Cardiac muscle cell (in vitro differentiated cells and primary cell): ENCODE results near the gene ARHGAP33. TPM values are rescaled to one million over a fixed set of nuclear protein-coding genes. Genes with fewer than 3 reads are reported as not detected.
A peak's percentile ranks its signal among the peaks of the same experiment; 100 is the strongest.

Experiments
- DNase-seq, 2 donors: peaks; one replicate each; pipeline versions ENCODE4 v3.0.0 to v3.0.0-alpha.2; 2010 to 2017; ENCODE audit warnings: low read depth in 1 of 2, low spot score in 1 of 2
- H3K27ac ChIP-seq: fragments of 200-600 bp; sonication (generic); 2 replicates; pipeline ENCODE4 v1.5.1; 2016
- H3K27me3 ChIP-seq: fragments of 200-600 bp; sonication (generic); 2 replicates; pipeline ENCODE4 v1.6.0; 2016; ENCODE audit warnings: control low read depth
- H3K36me3 ChIP-seq: fragments of 200-600 bp; sonication (generic); 2 replicates; pipeline ENCODE4 v1.5.1; 2016; ENCODE audit warnings: control low read depth
- H3K4me1 ChIP-seq: fragments of 200-600 bp; sonication (generic); 2 replicates; pipeline ENCODE4 v1.8.1; 2017; ENCODE audit warnings: low read depth, mild to moderate bottlenecking, mixed run types
- H3K4me3 ChIP-seq: fragments of 200-600 bp; sonication (generic); 2 replicates; pipeline ENCODE4 v1.5.1; 2016; ENCODE audit warnings: mild to moderate bottlenecking
- H3K9me3 ChIP-seq: fragments of 200-600 bp; sonication (generic); 2 replicates; pipeline ENCODE4 v1.5.1; 2017; ENCODE audit warnings: low read depth, mild to moderate bottlenecking, control low read depth
- CTCF ChIP-seq: IDR thresholded peaks from 2 replicates; pipeline ENCODE4 v1.5.1; 2012; ENCODE audit warnings: low read depth, mild to moderate bottlenecking, low read length
- polyA plus RNA-seq: library from polyadenylated mRNA; unstranded; fragments of >200 nt; fragmentation: Nextera tagmentation; extraction: Ambion mirVana; gene quantifications from 2 replicates; pipeline ENCODE4 v1.2.1, GENCODE V29; 2016
- total RNA-seq: library from RNA; depleted of rRNA; stranded (reverse); fragments of >200 nt; gene quantifications from 2 replicates; pipeline ENCODE4 v1.2.3, GENCODE V29; 2016

Gene ARHGAP33
- total and polyA plus RNA-seq, 2 experiments from 2014 or later: 16.1 to 47.4 TPM

- H3K4me3 ChIP-seq: no peak overlapping the region
- H3K36me3 ChIP-seq: peaks cover 42% of the 10 kb centered on the region
- H3K9me3 ChIP-seq: no peaks in the 10 kb centered on the region
Measured at GRCh38 chr19:35733180-35734125, 41.9 kb upstream of the ARHGAP33 start.

GRCh38 chr19:35734273-35734672, 41.1 kb upstream of the ARHGAP33 start:
- DNase-seq: no peak
- H3K9me3 ChIP-seq: no peaks in the 10 kb centered on the region
- no peak overlapping the region for H3K27ac ChIP-seq
- H3K27me3 ChIP-seq: no peaks in the 10 kb centered on the region
- peaks cover 41% of the 10 kb centered on the region for H3K36me3 ChIP-seq
- TF ChIP-seq CTCF: no peak
- no peaks in the 10 kb centered on the region for H3K4me1 ChIP-seq
- H3K4me3 ChIP-seq: no peak overlapping the region

More at GRCh38 chr19:35733180-35734125, 41.9 kb upstream of the ARHGAP33 start:
- no peak for TF ChIP-seq CTCF
- H3K4me1 ChIP-seq: no peaks in the 10 kb centered on the region
- no peaks in the 10 kb centered on the region for H3K27me3 ChIP-seq
- no peak for DNase-seq
- no peak overlapping the region for H3K27ac ChIP-seq

DNA sequence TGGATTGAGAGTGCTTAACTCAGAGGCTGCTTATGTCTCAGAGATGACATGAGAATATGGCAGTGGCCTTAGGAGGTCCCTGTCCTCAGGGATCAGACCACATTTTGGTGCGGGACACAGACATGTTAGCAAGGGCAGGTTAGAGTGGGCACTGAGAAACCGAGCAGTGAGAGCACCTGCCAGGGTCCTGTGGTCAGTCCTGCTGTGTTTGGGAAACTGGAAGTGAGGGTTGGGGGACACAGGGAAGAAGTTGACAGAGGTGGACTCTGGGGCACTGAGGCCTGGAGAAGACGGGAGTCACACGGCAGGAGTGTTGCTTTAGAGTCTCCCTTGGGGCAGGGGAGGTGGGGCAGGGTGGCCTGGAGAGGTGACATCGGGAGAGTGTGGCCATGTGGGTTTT, 40.5 kb upstream of the ARHGAP33 start:
- Histone ChIP-seq H3K27me3 (no peaks in the 10 kb centered on the region), H3K4me1 (peaks cover under 1% of the 10 kb centered on the region), H3K36me3 (peaks cover 36% of the 10 kb centered on the region), H3K9me3 (no peaks in the 10 kb centered on the region), H3K27ac (no peak overlapping the region), H3K4me3 (no peak overlapping the region)
- no peak for DNase-seq
- TF ChIP-seq CTCF: no peak

- Histone ChIP-seq H3K27ac (no peak overlapping the region), H3K27me3 (no peaks in the 10 kb centered on the region), H3K9me3 (no peaks in the 10 kb centered on the region), H3K4me1 (peaks cover 3% of the 10 kb centered on the region), H3K36me3 (peaks cover 21% of the 10 kb centered on the region), H3K4me3 (no peak overlapping the region)
- no peak for DNase-seq
- peak; percentile 2 for TF ChIP-seq CTCF
Measured at GRCh38 chr19:35736913-35737886, 38.2 kb upstream of the ARHGAP33 start.

DNA sequence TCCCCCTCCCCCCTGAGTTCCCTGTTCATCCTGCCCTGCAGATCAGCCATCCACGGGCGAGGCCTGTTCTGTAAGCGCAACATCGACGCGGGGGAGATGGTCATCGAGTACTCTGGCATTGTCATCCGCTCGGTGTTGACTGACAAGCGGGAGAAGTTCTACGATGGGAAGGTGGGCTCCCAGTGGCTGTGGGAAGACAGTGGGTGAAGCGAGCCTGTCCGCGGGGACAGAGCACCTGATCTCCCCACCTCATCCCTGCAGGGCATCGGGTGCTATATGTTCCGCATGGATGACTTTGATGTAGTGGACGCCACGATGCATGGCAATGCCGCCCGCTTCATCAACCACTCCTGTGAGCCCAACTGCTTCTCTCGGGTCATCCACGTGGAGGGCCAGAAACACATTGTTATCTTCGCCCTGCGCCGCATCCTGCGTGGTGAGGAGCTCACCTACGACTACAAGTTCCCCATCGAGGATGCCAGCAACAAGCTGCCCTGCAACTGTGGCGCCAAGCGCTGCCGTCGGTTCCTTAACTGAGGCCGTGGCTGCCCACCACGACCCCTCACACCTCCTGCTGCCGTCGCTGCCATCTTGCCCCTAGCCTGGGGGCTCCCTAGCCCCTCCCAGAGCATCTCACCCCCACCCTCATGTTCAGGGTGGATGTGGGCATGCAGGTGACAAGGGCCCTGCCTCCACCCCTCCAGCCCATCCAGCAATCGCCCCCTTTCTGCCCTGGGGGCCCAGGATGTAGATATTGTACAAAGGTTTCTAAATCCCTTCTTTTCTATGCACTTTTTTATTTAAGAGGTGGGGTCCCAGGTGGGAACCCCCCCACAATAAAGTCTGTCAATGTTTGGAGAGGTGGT, 37.1 kb upstream of the ARHGAP33 start:
- Histone ChIP-seq H3K9me3 (no peaks in the 10 kb centered on the region), H3K27ac (no peak overlapping the region)
- no peak for TF ChIP-seq CTCF

More for the DNA sequence above, 37.1 kb upstream of the ARHGAP33 start:
- Histone ChIP-seq H3K27me3 (no peaks in the 10 kb centered on the region), H3K4me1 (peaks cover 3% of the 10 kb centered on the region), H3K36me3 (peaks cover 16% of the 10 kb centered on the region), H3K4me3 (no peak overlapping the region)
- DNase-seq: no peak
